ENCODE data around the gene ALK.

The ALK gene

GRCh38 chr2:29202819-29203495 is 718.4 kb downstream of the ALK start:
- no peak overlapping the region for H3K4me3 ChIP-seq (ENCODE audit: low read depth, low read length)
- no peak for TF ChIP-seq CTCF (IDR thresholded peaks at IDR 0.05; ENCODE audit: control insufficient read depth, extremely low read depth, insufficient read depth)
- no peak for DNase-seq (ENCODE audit: low read depth)

GRCh38 chr2:29201979-29202378 is 719.4 kb downstream of the ALK start:
- DNase-seq (ENCODE audit: low read depth) = no peak
- TF ChIP-seq CTCF (IDR thresholded peaks at IDR 0.05; ENCODE audit: control insufficient read depth, extremely low read depth, insufficient read depth) = no peak
- no peak overlapping the region for H3K4me3 ChIP-seq (ENCODE audit: low read depth, low read length)

- peak; percentile 13 for DNase-seq (ENCODE audit: low read depth)
- H3K4me3 ChIP-seq (ENCODE audit: low read depth, low read length) = no peak overlapping the region
- peak; percentile 87 for TF ChIP-seq CTCF (IDR thresholded peaks at IDR 0.05; ENCODE audit: control insufficient read depth, extremely low read depth, insufficient read depth)
These were observed 724.3 kb downstream of the ALK start for GRCh38 chr2:29196792-29197788.

GRCh38 chr2:29195796-29196195 is 725.6 kb downstream of the ALK start:
- TF ChIP-seq CTCF (IDR thresholded peaks at IDR 0.05; ENCODE audit: control insufficient read depth, extremely low read depth, insufficient read depth) = no peak
- no peak for DNase-seq (ENCODE audit: low read depth)
- no peak overlapping the region for H3K4me3 ChIP-seq (ENCODE audit: low read depth, low read length)

- no peak for TF ChIP-seq CTCF (IDR thresholded peaks at IDR 0.05; ENCODE audit: control insufficient read depth, extremely low read depth, insufficient read depth)
- no peak for DNase-seq (ENCODE audit: low read depth)
- no peak overlapping the region for H3K4me3 ChIP-seq (ENCODE audit: low read depth, low read length)
These were observed 727.7 kb downstream of the ALK start for GRCh38 chr2:29193681-29194080.

- H3K4me3 ChIP-seq (ENCODE audit: low read depth, low read length) = no peak overlapping the region
- TF ChIP-seq CTCF (IDR thresholded peaks at IDR 0.05; ENCODE audit: control insufficient read depth, extremely low read depth, insufficient read depth) = no peak
- DNase-seq (ENCODE audit: low read depth) = no peak
These were observed 728.3 kb downstream of the ALK start for GRCh38 chr2:29193111-29193510.
